Loucy (cell line): ENCODE measurements around the gene NECTIN1.

Experiments used
- EZH2phosphoT487 ChIP-seq: fragments of 200-600 bp; IDR thresholded peaks from 2 replicates; pipeline ENCODE4 v1.6.1; 2018; ENCODE audit warnings: antibody characterized with exemption, mild to moderate bottlenecking, moderate library complexity, borderline replicate concordance
- TF ChIP-seq, protein P1 (sequence below): fragments of 200-600 bp; sonication (generic); conservative IDR thresholded peaks from 2 replicates; pipeline ENCODE4 v1.5.1; 2014; ENCODE audit warnings: mild to moderate bottlenecking, antibody characterized with exemption, low read length

DNA sequence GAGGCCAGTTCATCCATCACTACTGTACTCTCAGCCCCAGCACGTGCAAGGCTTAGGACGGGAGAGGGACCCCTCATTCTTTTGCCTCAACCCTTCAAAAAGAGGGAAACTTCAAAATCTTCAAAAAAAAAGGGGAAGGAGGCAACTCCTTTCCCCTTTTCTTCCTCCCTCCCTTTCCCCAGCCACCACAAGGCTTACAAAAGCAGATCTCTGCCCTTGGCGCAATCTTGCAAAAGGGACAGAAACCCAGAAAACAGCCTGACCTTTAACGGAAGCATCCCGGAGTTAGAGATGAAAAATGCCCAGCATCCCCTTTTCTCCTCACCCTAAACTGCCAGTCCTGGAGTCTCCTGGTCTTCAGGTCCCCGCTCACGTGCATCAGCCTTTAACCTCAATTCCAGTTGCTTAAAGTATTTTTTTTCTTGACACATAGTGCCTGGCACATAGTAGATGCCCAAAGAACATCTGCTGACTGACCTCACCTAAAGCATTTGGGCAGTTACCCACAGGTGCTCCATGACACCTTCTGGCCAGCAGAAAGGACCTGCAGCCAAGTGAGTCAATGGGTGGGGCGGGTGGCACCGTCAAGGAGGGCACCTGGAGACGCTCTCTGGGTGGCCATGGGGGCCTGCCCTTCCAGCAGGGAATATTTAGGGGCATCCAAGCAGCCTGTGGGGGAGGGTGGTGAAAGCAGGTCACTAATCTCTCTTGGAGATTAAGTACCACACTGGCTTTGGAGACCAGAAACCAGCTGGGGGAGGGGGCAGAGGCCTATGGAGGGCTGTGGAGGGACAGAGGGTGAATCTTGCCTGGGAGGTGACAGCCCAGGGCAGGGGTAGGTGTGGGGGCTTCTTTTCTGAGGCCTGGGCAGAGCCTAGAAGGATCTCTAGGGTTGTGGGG is 16.3 kb downstream of the NECTIN1 start:
- TF ChIP-seq, protein P1, sequence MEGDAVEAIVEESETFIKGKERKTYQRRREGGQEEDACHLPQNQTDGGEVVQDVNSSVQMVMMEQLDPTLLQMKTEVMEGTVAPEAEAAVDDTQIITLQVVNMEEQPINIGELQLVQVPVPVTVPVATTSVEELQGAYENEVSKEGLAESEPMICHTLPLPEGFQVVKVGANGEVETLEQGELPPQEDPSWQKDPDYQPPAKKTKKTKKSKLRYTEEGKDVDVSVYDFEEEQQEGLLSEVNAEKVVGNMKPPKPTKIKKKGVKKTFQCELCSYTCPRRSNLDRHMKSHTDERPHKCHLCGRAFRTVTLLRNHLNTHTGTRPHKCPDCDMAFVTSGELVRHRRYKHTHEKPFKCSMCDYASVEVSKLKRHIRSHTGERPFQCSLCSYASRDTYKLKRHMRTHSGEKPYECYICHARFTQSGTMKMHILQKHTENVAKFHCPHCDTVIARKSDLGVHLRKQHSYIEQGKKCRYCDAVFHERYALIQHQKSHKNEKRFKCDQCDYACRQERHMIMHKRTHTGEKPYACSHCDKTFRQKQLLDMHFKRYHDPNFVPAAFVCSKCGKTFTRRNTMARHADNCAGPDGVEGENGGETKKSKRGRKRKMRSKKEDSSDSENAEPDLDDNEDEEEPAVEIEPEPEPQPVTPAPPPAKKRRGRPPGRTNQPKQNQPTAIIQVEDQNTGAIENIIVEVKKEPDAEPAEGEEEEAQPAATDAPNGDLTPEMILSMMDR, result no peak
- TF ChIP-seq EZH2phosphoT487, result no peak
